ENCODE measurements around the gene KLHL29. TPM values are rescaled to one million over a fixed set of nuclear protein-coding genes. Genes with fewer than 3 reads are reported as not detected.
A peak's percentile ranks its signal among the peaks of the same experiment; 100 is the strongest.

The KLHL29 gene
- total RNA-seq, 1 experiment from 2014 or later: 1.9 TPM

DNA sequence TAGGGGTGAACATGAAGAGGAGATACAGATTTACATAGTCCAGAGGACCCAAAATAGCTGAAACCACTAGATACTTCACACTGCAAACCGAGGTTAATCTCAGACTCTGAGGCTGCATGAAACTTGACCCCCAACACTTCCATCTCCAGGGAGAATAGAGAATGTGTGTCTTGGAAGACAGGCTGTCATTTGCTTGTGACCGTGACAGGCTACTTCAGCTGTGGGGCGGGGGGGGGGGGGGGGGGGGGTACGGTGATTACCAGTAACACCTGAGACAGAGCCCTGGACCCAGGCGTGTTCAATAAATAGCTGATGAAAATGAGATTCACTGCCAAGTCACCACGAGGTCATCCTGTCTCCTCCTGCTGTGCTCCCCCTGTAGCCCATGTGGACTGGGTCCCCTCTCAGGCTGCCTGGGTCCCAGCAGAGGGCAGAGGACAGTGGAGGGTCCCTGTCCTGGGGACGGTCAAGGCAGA lies 5.7 kb upstream of the KLHL29 start:
- Histone ChIP-seq H3K27ac (no peak overlapping the region), H3K27me3 (replicated peaks) (no peaks in the 10 kb centered on the region), H3K36me3 (no peaks in the 10 kb centered on the region), H3K4me1 (replicated peaks) (peaks cover 21% of the 10 kb centered on the region), H3K4me3 (no peak overlapping the region), H3K9me3 (replicated peaks) (no peaks in the 10 kb centered on the region)
- no peak for DNase-seq (ENCODE audit: low read depth in 1 of 2, low spot score in 2 of 2)

DNA sequence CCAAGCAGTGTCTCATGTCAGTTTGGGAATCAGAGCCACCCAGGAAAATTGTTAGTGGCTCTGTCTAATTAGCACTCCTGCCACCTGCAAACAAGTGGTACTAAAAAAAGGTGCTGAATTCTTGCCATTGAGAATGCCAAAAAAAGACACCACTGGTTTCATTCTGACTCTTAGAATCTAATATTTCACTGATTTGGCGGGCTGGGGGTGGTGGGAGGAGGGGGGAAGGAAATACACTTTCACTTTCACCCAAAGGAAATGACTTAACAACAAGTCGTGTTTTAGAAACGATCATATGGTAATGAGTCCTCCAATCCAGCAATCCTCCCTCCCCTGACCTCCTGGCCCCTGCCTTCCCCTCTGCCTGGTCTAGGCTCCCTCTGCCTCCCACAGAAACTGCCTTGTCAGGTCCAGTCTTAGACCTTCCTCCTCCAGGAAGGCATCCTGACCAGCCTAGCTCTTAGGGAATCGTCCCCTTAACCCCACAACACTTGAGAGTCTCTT lies 4.4 kb upstream of the KLHL29 start:
- Histone ChIP-seq H3K4me3 (no peak overlapping the region), H3K36me3 (no peaks in the 10 kb centered on the region), H3K9me3 (replicated peaks) (no peaks in the 10 kb centered on the region; the same call in 1 of the 2 replicates), H3K27me3 (replicated peaks) (peaks cover 3% of the 10 kb centered on the region; the same call in 1 of the 2 replicates), H3K4me1 (replicated peaks) (peaks cover 30% of the 10 kb centered on the region), H3K27ac (peak overlapping the region; percentile 39)
- peak in 1 of 2 experiments; percentile 17 for DNase-seq (ENCODE audit: low read depth in 1 of 2, low spot score in 2 of 2)

DNA sequence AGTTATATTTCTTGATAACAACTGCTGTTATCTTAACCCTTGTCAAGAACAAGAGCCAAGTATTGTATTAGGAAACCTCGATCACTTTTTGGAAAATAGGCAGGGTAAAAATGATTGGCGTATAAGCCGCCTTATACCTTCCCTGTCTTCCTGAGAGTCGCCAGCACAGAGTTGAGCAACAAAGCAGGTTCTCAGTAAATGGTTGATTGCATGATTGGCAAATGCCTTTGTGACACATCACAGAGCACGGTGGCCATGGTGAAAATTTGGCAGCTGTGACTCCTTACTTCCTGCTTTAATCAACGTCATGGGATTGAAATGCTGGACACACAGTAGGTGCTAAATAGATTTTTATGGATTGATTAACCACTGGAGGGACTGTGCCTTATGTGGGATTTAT lies 3.9 kb upstream of the KLHL29 start:
- DNase-seq (ENCODE audit: low read depth in 1 of 2, low spot score in 2 of 2): peak; percentile 62 to 70
- Histone ChIP-seq H3K27me3 (replicated peaks) (peaks cover 7% of the 10 kb centered on the region), H3K9me3 (replicated peaks) (no peaks in the 10 kb centered on the region; the same call in 1 of the 2 replicates), H3K4me3 (no peak overlapping the region), H3K36me3 (no peaks in the 10 kb centered on the region), H3K27ac (peak overlapping the region; percentile 39), H3K4me1 (replicated peaks) (peaks cover 35% of the 10 kb centered on the region)

DNA sequence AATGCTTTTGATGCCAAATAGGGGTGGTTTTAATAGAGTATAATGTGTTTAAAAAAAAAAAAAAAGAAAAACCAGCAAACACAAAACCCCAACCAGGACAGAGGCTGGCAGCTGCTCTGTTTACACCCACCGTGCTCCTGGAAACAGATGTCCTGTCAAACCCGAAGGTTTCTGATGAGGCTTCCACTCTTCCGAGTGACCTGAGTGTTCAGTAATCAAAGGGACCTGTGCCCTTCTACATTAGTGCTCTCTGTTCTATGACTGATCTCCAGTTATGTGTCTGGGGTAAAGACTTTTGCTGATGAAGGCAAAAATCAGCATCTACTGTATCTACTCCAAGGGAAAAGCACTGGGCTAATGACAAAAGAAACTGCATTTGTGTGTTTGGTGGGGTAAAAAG lies 3.5 kb upstream of the KLHL29 start:
- no peak for DNase-seq (ENCODE audit: low read depth in 1 of 2, low spot score in 2 of 2)
- Histone ChIP-seq H3K27ac (0 out of 2 replicates have a peak overlapping the region, but pooled peaks have one; percentile 39), H3K4me1 (replicated peaks) (peaks cover 39% of the 10 kb centered on the region), H3K36me3 (no peaks in the 10 kb centered on the region), H3K9me3 (replicated peaks) (no peaks in the 10 kb centered on the region; the same call in 1 of the 2 replicates), H3K27me3 (replicated peaks) (peaks cover 11% of the 10 kb centered on the region), H3K4me3 (no peak overlapping the region)

DNA sequence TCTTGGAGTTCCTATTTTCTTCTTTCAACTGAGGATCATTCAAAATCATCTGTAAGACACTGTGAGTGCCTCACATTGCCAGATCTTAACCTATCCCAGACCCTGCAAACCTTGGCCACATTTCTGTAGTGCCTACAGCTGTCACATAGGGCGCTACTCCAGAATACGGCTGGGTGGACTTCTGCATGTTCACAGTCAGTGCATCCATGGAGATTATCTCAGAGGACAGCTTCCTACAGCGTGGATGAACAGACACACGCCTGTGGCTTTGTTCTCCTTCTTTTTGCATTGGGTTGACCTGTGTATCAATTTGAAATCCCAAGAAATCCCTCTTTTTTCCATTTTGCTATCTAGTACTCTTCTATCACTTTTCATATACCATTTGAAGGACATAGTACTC lies 1.9 kb upstream of the KLHL29 start:
- no peak for DNase-seq (ENCODE audit: low read depth in 1 of 2, low spot score in 2 of 2)
- Histone ChIP-seq H3K36me3 (no peaks in the 10 kb centered on the region), H3K27me3 (replicated peaks) (peaks cover 28% of the 10 kb centered on the region)

DNA sequence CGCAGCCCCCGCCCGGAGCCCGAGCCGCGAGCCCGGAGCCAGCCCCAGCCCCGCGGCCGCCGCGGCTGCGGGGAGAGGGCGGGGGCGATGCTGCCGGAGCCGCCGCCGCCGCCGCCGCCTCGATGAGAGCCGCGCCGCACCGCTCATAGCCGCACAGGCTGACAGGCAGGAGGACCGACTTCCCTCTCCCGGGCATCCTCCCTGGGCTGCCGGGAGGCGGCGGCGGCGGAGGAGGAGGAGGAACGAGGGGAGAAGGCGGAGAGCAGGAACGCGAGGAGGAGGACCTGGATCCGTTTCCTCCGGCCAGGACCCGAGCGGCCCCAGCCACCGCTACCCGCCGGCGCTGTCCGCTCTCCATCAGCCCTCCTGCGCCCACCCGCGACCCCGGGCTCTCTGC lies 370 bp downstream of the KLHL29 start:
- no peaks in the 10 kb centered on the region; the same call in 1 of the 2 replicates for H3K9me3 ChIP-seq (replicated peaks)
- peaks cover 39% of the 10 kb centered on the region for H3K27me3 ChIP-seq (replicated peaks)
- H3K36me3 ChIP-seq: no peaks in the 10 kb centered on the region
- peak in 1 of 2 experiments; percentile 39 for DNase-seq (ENCODE audit: low read depth in 1 of 2, low spot score in 2 of 2)
- no peak overlapping the region for H3K27ac ChIP-seq
- peak overlapping the region; percentile 52 for H3K4me3 ChIP-seq
- peaks cover 44% of the 10 kb centered on the region for H3K4me1 ChIP-seq (replicated peaks)

More for the DNA sequence above, 1.9 kb upstream of the KLHL29 start:
- Histone ChIP-seq H3K4me3 (no peak overlapping the region), H3K4me1 (replicated peaks) (peaks cover 40% of the 10 kb centered on the region), H3K9me3 (replicated peaks) (no peaks in the 10 kb centered on the region; the same call in 1 of the 2 replicates), H3K27ac (no peak overlapping the region)

DNA sequence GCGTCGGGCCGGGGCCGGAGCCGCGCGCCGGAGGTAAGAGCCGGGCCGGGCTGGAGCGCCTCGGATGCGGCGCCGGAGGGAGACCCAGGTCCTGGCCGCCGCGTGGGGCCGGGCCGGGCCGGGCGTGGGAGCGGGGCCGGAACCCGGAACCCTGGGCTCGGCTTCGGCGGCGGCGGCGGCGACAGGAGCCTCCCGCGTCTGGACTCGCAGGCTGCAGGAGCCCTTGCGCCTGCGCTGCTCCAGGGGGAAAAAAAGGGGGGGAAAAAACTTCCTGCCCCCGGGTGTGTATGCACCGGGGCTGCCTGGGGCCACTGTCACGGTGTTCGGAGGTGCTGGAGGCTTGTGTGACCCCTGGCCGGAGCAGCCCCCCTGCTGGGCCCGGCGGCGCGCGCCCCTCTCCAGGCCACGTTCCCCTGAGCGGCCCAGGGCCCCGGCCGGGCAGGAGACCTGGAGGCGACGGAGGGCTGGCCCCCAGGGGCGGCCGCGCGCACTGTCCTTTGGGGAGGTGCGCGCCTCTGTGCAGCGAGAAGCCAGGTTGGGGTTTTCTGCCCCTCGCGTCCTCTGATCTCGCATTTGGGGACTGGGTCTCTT lies 864 bp downstream of the KLHL29 start:
- peak in 1 of 2 experiments; percentile 41 for DNase-seq (ENCODE audit: low read depth in 1 of 2, low spot score in 2 of 2)

DNA sequence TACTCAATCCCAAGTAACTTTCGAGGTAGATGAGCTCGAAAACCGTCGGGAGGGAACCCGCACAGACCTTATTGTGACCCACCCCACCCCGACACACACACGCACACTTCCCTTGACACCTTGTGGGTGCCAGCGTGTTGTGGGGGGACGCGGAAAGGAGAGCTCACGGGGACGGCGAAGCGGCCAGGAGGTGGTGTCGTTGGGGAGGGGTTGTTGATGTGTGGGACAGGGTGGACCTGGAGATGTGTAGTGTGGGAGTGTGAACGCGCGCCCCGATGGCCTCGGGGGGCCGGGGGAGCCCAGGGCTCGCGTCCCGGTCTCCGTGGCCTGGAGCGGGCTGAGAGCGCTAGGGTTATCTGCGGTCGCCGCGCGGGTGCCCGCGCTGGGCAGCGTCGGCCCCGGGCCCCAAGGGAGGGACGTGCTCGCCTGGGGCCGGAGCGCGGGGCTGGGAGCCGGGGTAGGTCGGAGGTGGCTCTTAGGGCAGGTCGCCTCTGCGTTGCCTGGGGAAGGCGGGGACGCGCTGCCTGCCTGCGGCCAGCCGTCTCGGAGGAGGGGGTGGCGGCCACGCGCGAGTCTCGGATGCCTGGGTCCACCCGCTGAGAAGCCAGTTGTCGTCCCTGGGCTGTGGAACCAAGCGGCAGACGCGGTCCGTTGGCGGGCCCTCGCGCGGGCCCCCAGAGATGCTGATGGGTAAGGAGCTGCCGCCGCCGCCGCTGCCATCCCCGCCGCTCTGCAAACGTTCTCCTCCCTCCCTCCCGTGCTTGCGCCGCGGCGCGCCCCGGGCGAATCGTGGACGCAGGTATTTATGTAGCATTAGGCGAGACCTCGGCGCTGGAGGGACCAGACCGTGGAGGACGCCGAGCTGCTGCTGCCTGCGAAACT lies 1.6 kb downstream of the KLHL29 start:
- no peaks in the 10 kb centered on the region for H3K36me3 ChIP-seq
- peak overlapping the region; percentile 52 for H3K4me3 ChIP-seq
- H3K4me1 ChIP-seq (replicated peaks): peaks cover 31% of the 10 kb centered on the region
- H3K27ac ChIP-seq: no peak overlapping the region
- H3K27me3 ChIP-seq (replicated peaks): peaks cover 39% of the 10 kb centered on the region
- peak in 1 of 2 experiments; percentile 36 for DNase-seq (ENCODE audit: low read depth in 1 of 2, low spot score in 2 of 2)
- no peaks in the 10 kb centered on the region; the same call in 1 of the 2 replicates for H3K9me3 ChIP-seq (replicated peaks)

More for the DNA sequence above, 864 bp downstream of the KLHL29 start:
- no peak overlapping the region for H3K27ac ChIP-seq
- peaks cover 39% of the 10 kb centered on the region for H3K4me1 ChIP-seq (replicated peaks)
- H3K9me3 ChIP-seq (replicated peaks): no peaks in the 10 kb centered on the region; the same call in 1 of the 2 replicates
- peak overlapping the region; percentile 52 for H3K4me3 ChIP-seq
- H3K36me3 ChIP-seq: no peaks in the 10 kb centered on the region
- peaks cover 39% of the 10 kb centered on the region for H3K27me3 ChIP-seq (replicated peaks)

DNA sequence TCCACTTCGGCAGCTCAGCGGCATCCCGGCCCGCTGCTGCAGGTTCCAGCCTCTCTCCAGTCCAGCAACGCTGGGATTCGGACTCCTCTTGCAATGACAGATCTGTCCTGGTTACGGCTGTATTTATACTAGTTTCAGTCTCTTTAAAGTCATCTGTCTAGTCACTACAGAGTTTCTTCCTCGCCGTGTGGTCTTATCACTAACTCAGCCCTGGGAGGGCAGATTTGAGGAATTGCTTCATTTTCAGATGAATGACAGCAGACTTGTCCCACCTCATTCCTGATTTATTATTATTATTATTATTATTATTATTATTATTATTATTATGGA lies 2.2 kb downstream of the KLHL29 start:
- H3K4me3 ChIP-seq: peak overlapping the region; percentile 52
- peaks cover 39% of the 10 kb centered on the region for H3K27me3 ChIP-seq (replicated peaks)
- no peak overlapping the region for H3K27ac ChIP-seq
- H3K9me3 ChIP-seq (replicated peaks): no peaks in the 10 kb centered on the region; the same call in 1 of the 2 replicates
- DNase-seq (ENCODE audit: low read depth in 1 of 2, low spot score in 2 of 2): no peak
- H3K36me3 ChIP-seq: no peaks in the 10 kb centered on the region
- peaks cover 30% of the 10 kb centered on the region for H3K4me1 ChIP-seq (replicated peaks)

DNA sequence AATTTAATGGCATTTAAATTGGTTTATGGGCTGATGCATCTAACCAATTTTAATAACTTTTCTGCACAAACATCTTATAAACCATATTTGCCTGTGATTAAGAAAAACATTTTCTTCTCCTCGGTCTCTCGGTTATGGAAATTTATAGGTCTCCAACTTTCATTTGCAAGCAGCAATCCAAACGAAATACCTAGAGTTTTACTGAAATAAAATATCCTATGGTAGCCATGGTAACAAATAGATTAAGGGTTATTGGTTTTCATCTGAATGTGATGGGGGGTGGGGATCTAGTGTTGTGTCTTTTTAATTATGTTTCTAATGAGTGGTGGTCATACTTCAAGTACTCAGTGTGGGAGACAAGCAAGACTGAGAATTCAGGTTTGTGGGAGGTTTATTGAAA lies 2.9 kb downstream of the KLHL29 start:
- Histone ChIP-seq H3K9me3 (replicated peaks) (no peaks in the 10 kb centered on the region; the same call in 1 of the 2 replicates), H3K4me1 (replicated peaks) (peaks cover 30% of the 10 kb centered on the region), H3K4me3 (no peak overlapping the region), H3K36me3 (no peaks in the 10 kb centered on the region), H3K27ac (no peak overlapping the region), H3K27me3 (replicated peaks) (peaks cover 39% of the 10 kb centered on the region)
- no peak for DNase-seq (ENCODE audit: low read depth in 1 of 2, low spot score in 2 of 2)

DNA sequence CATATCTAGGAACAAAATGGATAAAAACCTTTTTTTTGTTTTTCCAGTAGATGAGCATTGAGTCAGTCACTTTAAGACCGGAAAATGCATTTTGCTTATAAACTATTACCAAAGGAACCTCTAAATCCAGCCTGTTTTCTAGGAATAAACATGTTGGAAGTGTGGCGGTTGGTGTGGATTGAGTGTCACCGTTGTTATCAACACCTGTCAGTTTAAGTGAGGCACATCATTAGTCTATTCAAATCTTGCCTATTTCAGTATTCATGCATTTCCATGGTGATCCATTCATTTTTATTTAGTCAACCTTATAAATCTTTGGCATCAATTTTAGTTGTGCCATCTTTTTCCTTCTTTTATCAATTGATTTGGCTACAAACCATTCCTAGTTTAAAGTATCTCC lies 3.3 kb downstream of the KLHL29 start:
- Histone ChIP-seq H3K27me3 (replicated peaks) (peaks cover 39% of the 10 kb centered on the region), H3K9me3 (replicated peaks) (no peaks in the 10 kb centered on the region; the same call in 1 of the 2 replicates), H3K27ac (no peak overlapping the region), H3K36me3 (no peaks in the 10 kb centered on the region), H3K4me1 (replicated peaks) (peaks cover 30% of the 10 kb centered on the region), H3K4me3 (no peak overlapping the region)
- DNase-seq (ENCODE audit: low read depth in 1 of 2, low spot score in 2 of 2): no peak

DNA sequence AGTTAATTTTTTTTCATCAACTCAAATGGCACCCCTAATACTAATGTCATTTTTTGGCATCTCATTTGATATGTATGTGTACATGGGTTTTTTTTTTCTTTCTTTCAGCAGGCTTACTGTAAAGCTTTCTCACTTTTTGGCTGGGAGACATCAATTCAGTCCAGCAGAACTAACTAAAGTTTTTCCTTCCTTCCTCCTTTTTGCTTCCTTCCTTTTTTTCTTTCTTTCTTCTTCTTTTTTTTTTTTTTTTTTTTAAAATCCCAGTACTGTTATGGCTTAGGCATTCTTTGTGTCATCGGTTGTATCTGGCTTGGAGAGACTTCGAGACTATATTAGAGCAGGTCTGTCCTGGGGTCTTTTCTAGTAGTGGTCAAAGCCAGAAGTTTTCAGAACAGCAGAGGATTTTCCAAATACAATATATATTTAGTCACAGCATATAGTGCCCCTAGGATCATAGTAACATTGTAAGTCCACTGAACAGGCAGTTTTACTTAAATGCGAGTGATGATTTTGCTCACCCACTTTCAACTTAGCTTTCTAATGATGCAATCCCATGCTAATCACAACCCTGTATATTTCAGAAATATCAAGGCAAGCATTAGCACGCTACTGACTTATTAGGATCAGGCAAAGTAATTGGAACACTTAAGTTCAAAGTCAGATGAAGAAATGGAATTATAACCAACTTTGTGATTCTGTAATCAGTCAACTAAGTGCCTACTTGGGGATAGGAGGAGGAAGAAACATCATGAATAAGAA lies 4.0 kb downstream of the KLHL29 start:
- Histone ChIP-seq H3K36me3 (no peaks in the 10 kb centered on the region), H3K4me3 (no peak overlapping the region), H3K27me3 (replicated peaks) (peaks cover 39% of the 10 kb centered on the region), H3K27ac (no peak overlapping the region), H3K4me1 (replicated peaks) (peaks cover 30% of the 10 kb centered on the region), H3K9me3 (replicated peaks) (no peaks in the 10 kb centered on the region; the same call in 1 of the 2 replicates)
- DNase-seq (ENCODE audit: low read depth in 1 of 2, low spot score in 2 of 2): no peak

DNA sequence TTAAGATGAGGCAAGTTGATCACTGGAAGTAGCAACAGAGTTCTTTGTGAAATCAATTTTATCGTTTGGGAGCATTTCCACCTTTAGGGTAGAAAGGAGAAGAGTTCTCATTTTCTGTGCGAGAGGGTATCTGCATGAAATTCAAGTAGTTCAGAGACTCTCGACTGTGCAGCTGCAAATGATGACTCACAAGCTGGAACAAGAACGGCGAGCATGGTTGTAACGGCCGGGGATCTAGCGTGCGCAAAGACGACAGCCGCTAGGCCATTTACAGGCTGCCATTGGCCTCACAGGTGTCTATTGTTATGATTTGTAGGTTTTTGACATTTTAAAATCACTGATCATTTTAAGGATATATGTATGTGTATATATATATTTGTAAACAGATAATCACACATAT lies 5.2 kb downstream of the KLHL29 start:
- no peak overlapping the region for H3K4me3 ChIP-seq
- H3K9me3 ChIP-seq (replicated peaks): no peaks in the 10 kb centered on the region
- peaks cover 39% of the 10 kb centered on the region for H3K27me3 ChIP-seq (replicated peaks)
- H3K4me1 ChIP-seq (replicated peaks): peaks cover 24% of the 10 kb centered on the region
- peak; percentile 59 to 62 for DNase-seq (ENCODE audit: low read depth in 1 of 2, low spot score in 2 of 2)
- no peak overlapping the region for H3K27ac ChIP-seq
- no peaks in the 10 kb centered on the region for H3K36me3 ChIP-seq

Data from SJSA1 (cell line).